ENCODE results near the gene TTC21B. TPM values are rescaled to one million over a fixed set of nuclear protein-coding genes. Genes with fewer than 3 reads are reported as not detected.

The TTC21B gene
- total RNA-seq, 2 donors from 2014 or later, result 25.8 to 25.9 TPM

DNA sequence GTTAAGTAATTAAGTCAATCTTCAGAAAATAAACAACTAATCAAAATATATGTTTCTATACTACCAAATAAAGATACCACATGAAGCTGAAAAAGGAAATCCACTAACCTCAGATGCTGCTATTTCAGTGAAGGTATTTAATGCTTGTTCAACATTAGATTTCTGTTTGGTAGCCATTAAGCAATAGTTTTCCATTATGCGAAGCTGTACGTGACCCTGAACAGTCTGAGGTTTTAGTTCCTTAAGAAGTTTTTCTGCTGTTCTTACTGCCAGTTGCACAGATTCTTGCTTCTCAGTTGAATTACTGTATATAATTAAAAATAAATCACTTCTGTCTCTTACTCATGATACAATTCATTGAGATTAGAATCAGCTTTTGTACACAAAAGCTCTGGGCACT, 65.4 kb downstream of the TTC21B start:
- H3K9me3 ChIP-seq (ENCODE audit: control insufficient read depth, low read length), result no peaks in the 10 kb centered on the region
- H3K4me3 ChIP-seq (ENCODE audit: low read length), result no peak overlapping the region
- TF ChIP-seq, protein P1, sequence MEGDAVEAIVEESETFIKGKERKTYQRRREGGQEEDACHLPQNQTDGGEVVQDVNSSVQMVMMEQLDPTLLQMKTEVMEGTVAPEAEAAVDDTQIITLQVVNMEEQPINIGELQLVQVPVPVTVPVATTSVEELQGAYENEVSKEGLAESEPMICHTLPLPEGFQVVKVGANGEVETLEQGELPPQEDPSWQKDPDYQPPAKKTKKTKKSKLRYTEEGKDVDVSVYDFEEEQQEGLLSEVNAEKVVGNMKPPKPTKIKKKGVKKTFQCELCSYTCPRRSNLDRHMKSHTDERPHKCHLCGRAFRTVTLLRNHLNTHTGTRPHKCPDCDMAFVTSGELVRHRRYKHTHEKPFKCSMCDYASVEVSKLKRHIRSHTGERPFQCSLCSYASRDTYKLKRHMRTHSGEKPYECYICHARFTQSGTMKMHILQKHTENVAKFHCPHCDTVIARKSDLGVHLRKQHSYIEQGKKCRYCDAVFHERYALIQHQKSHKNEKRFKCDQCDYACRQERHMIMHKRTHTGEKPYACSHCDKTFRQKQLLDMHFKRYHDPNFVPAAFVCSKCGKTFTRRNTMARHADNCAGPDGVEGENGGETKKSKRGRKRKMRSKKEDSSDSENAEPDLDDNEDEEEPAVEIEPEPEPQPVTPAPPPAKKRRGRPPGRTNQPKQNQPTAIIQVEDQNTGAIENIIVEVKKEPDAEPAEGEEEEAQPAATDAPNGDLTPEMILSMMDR (conservative IDR thresholded peaks at IDR 0.05), result no peak
- H3K27ac ChIP-seq (ENCODE audit: low read depth, low read length), result no peak overlapping the region
- no peaks in the 10 kb centered on the region for H3K4me1 Mint-ChIP-seq
- H3K9ac ChIP-seq (ENCODE audit: extremely low read depth, low read length, poor library complexity, severe bottlenecking), result no peak overlapping the region
- WGBS, 2 experiments (ENCODE audit: insufficient coverage in 1 of 2, insufficient read length in 1 of 2), result 97% methylated on average over 2 of the region's 2 CpGs; no CpG with 5 or more reads in 1 of the 2 experiments
- no peaks in the 10 kb centered on the region for H3K27me3 Mint-ChIP-seq (ENCODE audit: insufficient read depth)
- H3K9me3 Mint-ChIP-seq, result no peaks in the 10 kb centered on the region
- DNase-seq, result no peak
- H3K4me1 ChIP-seq (ENCODE audit: control insufficient read depth, insufficient read depth, low read length), result no peaks in the 10 kb centered on the region
- peaks cover 29% of the 10 kb centered on the region for H3K36me3 Mint-ChIP-seq (ENCODE audit: low read depth)
- H3K4me3 Mint-ChIP-seq, result no peak overlapping the region
- peaks cover 48% of the 10 kb centered on the region for H3K36me3 ChIP-seq (ENCODE audit: control insufficient read depth, insufficient read depth, low read length)
- no peak overlapping the region for H3K27ac Mint-ChIP-seq
- no peaks in the 10 kb centered on the region for H3K27me3 ChIP-seq (ENCODE audit: control insufficient read depth, insufficient read depth, low read length, poor library complexity, severe bottlenecking)

DNA sequence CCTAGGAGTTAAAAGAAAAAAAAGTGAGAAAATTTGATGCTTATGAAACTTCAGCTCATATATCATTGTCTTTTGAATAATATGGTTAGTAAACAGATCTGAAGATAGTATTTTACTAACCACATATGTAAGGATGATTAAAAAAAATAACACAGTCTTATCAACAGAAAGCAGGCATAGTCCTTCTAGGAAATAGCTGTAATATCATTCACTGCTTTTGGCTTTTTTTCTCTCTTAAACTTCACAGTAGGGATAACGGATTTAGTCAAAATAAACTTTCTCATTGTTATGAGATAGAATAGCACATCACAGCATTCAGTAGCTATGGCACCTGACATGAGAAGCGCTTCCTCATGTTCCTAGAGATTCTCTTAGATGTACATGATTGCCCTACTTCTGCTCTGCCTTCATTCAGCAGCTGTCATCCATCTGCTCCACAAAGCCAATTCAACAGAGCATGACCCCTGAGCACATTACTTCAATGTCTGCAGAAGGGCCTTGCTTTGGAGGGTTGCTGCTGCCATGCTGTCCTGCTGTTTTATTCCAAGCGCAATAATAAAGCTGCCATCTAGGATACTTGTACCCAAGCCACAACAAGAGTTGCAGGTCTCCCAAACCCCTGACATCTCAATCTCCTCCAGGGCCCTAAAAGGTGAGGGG, 67.0 kb downstream of the TTC21B start:
- Mint-ChIP-seq H3K9me3 (no peaks in the 10 kb centered on the region), H3K4me3 (no peak overlapping the region), H3K27me3 (ENCODE audit: insufficient read depth) (no peaks in the 10 kb centered on the region), H3K27ac (no peak overlapping the region), H3K4me1 (no peaks in the 10 kb centered on the region), H3K36me3 (ENCODE audit: low read depth) (peaks cover 27% of the 10 kb centered on the region)
- TF ChIP-seq, protein P1 (conservative IDR thresholded peaks at IDR 0.05), result no peak
- H3K4me1 ChIP-seq (ENCODE audit: control insufficient read depth, insufficient read depth, low read length), result no peaks in the 10 kb centered on the region
- no peak overlapping the region for H3K4me3 ChIP-seq (ENCODE audit: low read length)
- DNase-seq, result no peak
- H3K9me3 ChIP-seq (ENCODE audit: control insufficient read depth, low read length), result no peaks in the 10 kb centered on the region
- peaks cover 56% of the 10 kb centered on the region for H3K36me3 ChIP-seq (ENCODE audit: control insufficient read depth, insufficient read depth, low read length)
- no peaks in the 10 kb centered on the region for H3K27me3 ChIP-seq (ENCODE audit: control insufficient read depth, insufficient read depth, low read length, poor library complexity, severe bottlenecking)
- H3K27ac ChIP-seq (ENCODE audit: low read depth, low read length), result peak overlapping the region; percentile 81
- WGBS, 2 experiments (ENCODE audit: insufficient coverage in 1 of 2, insufficient read length in 1 of 2), result 93% methylated on average over 3 of the region's 3 CpGs; no CpG with 5 or more reads in 1 of the 2 experiments
- no peak overlapping the region for H3K9ac ChIP-seq (ENCODE audit: extremely low read depth, low read length, poor library complexity, severe bottlenecking)

DNA sequence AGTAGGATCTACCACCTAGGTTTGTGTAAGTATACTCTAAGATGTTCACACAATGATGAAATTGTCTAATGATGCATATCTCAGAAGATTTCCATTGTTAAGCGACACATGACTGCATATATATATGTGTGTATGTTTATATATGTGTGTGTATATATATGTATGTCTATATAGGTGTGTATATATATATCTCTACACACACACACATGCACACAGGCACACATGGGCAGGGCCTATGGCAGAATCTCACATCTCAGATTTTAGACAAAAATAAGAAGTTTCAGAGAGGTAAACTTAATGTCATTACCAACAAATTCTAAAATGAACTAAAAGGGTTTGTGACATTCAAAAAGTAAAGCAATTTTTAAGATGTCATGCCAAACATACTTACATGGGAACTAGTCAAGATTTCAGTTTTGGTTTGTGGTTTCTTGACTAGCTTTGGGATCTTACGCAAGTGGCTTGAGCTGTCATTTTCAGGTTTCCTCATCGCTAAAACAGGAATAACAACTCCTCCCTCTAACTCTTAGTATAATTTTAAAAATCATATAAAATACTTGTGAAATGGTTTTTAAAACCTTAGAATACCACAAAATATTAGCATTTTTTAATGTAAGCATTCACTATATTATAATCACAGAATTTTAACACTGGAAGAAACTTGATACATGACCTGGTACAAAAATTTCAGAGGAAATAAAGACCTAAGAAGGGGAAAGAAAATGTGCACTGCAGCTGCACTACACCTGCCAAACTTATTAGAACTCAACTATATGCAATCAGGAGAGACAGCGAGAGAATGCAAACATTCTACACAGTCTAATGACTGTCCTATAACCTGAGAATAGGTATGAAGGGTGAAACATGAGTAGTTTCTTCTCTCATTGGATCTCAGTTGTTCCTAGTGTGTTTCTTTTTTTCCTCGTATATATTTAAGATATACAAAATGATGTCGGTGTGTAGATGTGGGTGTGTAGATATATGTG, 75.7 kb downstream of the TTC21B start:
- H3K4me1 Mint-ChIP-seq, result peaks cover 11% of the 10 kb centered on the region
- TF ChIP-seq, protein P1 (conservative IDR thresholded peaks at IDR 0.05), result no peak
- H3K27ac ChIP-seq (ENCODE audit: low read depth, low read length), result no peak overlapping the region
- H3K4me1 ChIP-seq (ENCODE audit: control insufficient read depth, insufficient read depth, low read length), result no peaks in the 10 kb centered on the region
- 89% methylated on average over 2 of the region's 6 CpGs; no CpG with 5 or more reads in 1 of the 2 experiments for WGBS, 2 experiments (ENCODE audit: insufficient coverage in 1 of 2, insufficient read length in 1 of 2)
- no peaks in the 10 kb centered on the region for H3K27me3 Mint-ChIP-seq (ENCODE audit: insufficient read depth)
- no peak overlapping the region for H3K4me3 Mint-ChIP-seq
- no peak overlapping the region for H3K4me3 ChIP-seq (ENCODE audit: low read length)
- H3K27me3 ChIP-seq (ENCODE audit: control insufficient read depth, insufficient read depth, low read length, poor library complexity, severe bottlenecking), result no peaks in the 10 kb centered on the region
- H3K9me3 Mint-ChIP-seq, result no peaks in the 10 kb centered on the region
- H3K9me3 ChIP-seq (ENCODE audit: control insufficient read depth, low read length), result no peaks in the 10 kb centered on the region
- H3K9ac ChIP-seq (ENCODE audit: extremely low read depth, low read length, poor library complexity, severe bottlenecking), result no peak overlapping the region
- H3K27ac Mint-ChIP-seq, result no peak overlapping the region
- H3K36me3 Mint-ChIP-seq (ENCODE audit: low read depth), result peaks cover 15% of the 10 kb centered on the region
- DNase-seq, result no peak
- H3K36me3 ChIP-seq (ENCODE audit: control insufficient read depth, insufficient read depth, low read length), result peaks cover 33% of the 10 kb centered on the region
